GM21825 (cell line): Measurements from ENCODE around the gene SLC66A2.

ENCODE experiments used
- ATAC-seq: cut with Tn5 transposase; IDR thresholded peaks from one replicate; pipeline ENCODE4 v1.9.1; 2021; ENCODE audit warnings: mild to moderate bottlenecking, moderate library complexity; ENCODE audit not compliant: unreplicated experiment

The SLC66A2 gene

DNA sequence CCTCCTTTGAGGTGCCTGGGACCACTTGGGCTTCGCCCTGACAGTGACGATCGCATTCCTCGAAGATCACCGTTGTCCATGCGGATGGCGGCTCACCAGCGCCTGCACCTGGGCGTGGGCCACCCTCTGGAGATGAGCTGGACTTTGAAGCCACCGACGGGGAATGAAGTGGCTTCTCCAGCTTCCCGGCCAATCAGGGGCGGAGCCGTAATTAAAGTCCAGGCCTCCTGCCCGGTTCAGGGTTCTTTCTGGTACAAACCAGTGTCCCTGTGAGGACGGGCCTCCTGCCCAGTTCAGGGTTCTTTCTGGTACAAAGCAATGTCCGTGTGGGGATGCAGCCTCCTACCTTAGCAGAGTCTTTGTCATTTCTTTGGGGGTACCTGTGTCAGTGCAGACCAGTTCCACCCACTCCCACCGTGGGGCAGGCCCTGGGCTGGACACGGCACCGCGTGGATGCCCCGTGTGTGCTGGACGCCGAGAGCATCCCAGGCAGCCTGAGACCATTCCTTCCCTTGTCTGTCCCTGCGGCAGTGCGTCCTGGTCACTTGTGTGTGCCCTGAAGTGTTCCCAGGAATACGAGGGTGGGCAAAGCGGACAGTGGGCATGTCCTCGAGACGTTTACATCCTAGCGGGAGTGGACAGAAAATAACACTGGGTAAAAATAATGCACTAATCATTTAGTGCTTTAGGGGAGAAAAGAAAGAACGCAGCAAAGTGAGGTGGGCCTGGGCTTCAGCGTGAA is 98.7 kb downstream of the SLC66A2 start:
- no peak for ATAC-seq
